HG03045 (cell line): ENCODE data around the gene STAT5A.
"Not testable (repeated sequence)": the region's sequence is repeated elsewhere in the genome, so short reads cannot be mapped to it uniquely, and the experiment has no call there.

Source experiments
- ATAC-seq: cut with Tn5 transposase; IDR thresholded peaks from one replicate; pipeline ENCODE4 v1.9.1; 2021; ENCODE audit warnings: mild to moderate bottlenecking, moderate library complexity; ENCODE audit not compliant: unreplicated experiment

Gene STAT5A

DNA sequence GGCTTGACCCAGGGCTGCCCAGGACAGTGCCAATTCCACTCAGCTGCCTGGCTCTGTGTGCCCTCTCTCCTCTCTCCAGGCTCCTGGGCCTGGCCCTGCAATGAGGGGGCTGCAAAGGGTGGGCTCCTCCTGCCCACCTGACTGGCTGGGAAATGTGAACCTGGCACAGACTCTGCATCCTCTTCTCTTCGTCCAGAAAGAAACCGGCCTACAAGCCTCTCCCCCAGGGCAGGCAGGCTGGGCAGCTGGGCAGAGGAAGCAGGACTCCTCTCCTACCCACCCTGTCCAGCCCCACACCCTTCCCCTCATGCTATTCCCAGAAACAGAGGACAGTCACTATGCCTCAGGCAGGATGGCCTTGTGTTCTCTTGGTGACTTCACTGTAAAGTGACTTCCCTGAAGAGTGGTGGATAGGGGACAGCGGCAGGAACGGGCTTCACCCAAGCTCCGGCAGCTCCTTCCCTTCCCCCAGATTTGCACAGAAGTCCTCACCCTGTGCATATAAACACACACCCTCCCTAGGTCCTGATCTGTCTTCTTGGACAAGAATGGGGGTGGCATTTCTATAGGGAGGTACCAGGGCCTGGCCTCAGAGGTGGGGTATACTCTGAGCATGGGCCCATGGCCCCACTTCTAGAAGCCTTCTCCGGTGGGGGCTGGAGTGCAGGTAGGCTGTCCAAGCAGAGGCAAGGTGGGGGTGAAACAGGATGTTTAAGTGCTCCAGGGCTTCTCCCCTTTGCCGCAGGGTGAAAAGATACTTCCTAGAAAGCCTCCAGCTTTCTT lies 4.9 kb upstream of the STAT5A start:
- no peak for ATAC-seq

DNA sequence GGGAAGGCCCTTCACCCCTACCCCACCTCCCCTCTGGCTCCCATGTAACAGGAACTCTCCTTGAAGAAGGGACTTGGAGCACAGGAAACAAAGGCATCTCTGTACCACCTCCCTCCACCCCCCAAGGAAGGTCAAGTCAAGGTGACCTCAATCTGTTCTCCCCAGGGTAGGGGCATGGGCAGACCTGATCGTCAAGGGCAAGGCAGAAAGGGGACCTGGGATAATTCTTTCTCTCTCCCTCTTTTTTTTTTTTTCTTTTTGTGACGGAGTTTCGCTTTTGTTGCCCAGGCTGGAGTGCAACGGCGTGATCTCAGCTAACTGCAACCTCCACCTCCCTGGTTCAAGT lies 4.3 kb upstream of the STAT5A start:
- ATAC-seq = no peak

DNA sequence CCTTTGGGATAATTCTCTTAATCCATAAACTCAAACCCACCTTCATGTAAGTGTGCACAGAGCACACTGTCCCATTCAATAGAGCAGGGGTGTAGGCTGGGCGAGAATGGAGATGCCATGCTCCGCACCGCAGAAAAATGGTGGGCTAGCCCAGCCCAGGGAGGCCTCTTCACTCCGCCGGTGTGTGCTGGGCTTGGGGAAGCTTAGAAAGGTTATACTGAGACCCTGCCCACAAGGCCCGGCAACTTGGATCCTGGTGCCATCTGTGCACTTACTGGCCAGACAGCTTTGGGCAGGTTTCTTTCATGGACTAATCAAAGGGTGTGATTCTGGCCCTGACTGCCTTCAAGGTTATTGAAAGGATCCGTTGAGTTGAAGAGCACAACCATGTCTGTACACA lies 3.7 kb upstream of the STAT5A start:
- no peak for ATAC-seq

DNA sequence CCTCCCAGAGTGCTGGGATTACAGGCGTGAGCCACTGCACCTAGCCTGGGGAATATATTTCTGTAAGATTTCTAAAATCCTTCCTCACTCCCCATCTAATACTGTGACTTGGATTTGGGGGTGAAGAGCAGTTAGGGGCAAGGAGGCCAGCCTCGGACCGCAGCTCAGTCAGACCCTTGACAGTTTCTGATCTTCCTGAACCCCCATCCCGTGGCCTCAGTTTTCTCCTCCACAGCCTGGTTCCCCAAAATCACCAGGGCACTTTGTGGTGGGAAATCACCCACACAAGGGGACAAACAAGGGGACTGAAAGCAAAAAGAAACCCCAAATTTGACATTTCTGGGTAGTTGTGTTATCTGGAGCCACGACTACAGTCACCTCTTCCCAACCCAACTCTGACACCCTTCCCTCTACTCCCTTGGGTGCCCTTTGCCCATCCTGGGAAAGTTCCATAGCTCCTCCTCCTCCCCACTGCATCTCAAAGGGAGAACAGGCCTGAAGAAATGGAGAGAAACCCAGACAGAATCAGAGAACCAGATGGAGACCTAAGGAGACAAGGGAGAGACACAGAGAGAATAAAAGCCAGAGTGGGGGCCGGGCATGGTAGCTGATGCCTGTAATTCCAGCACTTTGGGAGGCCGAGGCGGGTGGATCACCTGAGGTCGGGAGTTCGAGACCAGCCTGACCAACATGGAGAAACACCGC lies 2.8 kb upstream of the STAT5A start:
- ATAC-seq = no peak

DNA sequence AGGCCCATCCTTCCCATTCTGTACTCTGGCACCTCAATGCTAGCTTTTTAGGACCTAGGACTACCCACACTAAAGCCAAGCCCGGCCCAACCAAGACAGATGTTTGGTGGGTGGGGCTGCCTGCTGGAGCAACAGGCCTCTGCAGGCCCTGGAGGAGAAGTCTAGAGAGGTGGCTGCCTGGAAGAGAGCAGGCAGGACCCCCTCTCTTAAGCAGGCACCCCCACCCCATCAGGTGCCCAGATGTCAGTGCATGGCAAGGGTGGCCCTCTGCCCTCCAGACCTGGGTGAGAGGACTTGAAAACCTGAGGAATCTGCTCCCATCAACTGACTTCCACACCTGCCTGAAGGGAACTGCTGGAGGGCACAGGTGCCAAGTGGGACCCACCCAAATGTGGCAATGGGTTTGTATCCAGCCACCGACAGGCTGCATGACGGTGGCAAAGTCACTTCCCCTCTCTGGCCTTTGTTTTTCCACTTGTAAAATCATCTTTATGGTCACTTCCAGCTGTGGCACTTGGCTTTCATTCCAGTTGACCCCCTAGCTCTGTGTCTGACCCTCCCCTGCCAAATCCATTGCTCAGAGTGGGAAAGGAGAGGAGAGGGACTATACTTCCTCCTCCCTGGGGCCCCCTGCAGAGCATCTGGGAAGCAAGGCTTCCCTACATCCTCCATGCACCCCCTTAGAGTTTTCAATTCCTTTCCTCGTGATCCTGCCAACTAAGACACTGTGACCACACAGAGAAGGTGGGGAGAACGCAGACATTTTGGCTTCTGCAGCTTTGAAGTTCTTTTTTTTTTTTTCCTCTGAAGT lies 1.7 kb upstream of the STAT5A start:
- no peak for ATAC-seq

DNA sequence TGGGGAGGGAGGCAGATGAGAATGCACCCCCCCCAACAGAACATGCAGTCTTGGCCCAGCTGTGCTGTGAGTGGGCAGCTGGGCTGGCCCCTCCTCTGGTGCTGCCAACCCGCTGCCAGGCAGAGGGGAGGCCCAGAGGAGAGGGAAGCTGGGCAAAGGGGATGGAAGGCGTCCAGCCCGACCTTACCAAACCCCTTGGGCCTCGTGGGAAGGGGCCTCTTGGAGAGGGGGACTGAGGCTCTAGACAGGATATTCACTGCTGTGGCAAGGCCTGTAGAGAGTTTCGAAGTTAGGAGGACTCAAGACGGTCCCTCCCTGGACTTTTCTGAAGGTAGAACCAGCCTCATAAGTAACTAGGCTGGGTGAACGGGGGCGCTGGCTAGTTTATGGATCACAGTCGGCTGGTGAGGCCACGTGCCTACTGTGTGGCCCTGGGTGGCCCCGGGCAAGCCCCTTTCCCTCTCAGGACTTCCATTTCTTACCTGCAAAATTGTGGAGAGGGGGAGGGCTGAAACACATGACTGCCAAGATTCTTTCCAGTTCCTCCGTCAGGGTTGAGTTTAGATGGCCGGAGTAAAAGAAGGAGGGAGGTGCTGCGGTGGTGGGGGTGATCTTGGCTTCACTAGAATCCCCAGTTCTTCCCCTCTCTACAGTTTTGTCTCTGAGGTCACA lies 857 bp upstream of the STAT5A start:
- ATAC-seq = peak; percentile 19

DNA sequence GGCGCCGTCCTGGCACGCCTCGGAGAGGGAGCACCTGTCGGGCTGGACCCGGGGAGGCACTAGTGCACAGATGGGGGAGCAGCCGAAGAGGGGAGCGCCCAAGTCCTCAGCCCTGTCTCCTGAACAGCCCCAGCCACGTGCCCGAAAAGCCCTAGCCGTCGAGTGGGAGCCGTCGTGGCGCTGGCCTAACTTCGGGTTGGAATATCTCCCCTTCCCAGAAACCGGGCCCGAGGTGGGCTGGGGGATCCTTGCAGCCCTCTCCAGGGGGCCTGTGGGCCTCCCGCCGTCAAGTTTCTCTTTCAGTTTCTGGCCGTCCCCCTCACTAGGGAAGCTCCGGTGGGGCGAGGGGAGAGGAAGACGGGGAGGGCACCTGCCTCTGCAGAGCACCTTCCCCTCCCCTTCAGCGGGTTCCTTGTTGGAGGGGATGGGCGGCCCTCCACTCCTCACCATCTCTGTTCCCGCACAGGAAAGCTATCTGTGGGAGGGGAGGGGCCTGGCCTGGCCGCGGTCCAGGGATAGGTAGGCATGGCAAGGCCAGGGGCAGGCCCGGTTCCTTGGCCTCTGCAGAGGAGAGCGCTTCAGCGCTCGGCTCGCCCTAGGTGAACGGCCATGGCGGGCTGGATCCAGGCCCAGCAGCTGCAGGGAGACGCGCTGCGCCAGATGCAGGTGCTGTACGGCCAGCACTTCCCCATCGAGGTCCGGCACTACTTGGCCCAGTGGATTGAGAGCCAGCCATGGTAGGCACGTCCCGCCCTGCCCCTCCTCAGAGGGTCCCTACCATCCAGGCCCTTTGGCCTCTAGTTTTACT lies 709 bp downstream of the STAT5A start:
- peak; percentile 4 for ATAC-seq

DNA sequence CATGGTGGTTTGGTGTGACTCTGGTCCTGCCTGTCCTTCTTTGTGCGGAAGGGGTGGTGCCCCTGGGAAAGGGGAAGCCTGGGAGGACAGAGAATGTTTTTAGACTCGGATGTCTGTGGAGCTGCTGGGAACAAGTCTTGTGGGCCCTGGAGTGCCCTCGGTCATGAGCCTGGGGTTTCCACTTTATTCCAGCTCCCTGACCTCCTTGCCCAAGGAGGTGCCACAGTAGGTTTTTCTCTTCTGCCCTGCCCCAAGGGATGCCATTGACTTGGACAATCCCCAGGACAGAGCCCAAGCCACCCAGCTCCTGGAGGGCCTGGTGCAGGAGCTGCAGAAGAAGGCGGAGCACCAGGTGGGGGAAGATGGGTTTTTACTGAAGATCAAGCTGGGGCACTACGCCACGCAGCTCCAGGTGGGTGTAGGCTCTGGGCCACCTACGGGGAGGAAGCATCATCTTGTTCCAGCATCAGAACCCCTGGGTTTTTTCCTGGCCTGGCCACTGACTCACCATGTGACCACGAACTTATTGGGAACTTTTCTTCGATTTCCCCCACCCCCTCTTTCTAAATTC lies 1.4 kb downstream of the STAT5A start:
- no peak for ATAC-seq

DNA sequence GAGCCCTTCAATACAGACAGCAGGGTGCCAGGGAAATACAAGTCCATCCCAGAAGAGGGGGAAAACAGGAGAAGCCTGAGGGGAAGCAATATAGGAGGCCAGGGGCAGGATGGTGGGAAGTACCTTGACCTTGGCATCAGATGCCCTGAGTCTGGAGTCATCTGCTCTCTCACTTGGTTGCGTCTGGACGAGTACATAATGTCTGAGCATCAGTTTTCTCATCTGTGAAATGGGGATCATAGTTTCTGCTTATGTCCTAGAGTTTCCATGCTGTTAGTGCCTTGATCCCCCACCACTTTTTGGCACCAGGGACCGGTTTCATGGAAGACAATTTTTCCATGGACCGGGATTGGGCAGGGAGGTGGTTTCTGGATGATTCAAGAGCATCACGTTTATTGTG lies 2.3 kb downstream of the STAT5A start:
- ATAC-seq = no peak

DNA sequence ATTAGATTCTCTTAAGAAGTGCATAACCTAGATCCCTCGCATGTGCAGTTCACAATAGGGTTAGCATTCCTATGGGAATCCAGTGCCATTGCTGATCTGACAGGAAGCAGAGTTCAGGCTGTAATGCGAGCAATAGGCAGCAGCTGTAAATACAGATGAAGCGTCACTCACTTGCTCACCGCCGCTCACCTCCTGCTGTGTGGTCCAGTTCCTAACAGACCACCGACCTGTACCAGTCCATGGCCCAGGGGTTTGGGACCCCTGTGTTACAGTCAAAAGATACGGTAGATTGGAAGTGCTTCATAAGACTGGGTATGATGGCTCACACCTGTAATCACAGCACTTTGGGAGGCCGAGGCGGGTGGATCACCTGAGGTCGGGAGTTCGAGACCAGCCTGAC lies 2.8 kb downstream of the STAT5A start:
- ATAC-seq = no peak

DNA sequence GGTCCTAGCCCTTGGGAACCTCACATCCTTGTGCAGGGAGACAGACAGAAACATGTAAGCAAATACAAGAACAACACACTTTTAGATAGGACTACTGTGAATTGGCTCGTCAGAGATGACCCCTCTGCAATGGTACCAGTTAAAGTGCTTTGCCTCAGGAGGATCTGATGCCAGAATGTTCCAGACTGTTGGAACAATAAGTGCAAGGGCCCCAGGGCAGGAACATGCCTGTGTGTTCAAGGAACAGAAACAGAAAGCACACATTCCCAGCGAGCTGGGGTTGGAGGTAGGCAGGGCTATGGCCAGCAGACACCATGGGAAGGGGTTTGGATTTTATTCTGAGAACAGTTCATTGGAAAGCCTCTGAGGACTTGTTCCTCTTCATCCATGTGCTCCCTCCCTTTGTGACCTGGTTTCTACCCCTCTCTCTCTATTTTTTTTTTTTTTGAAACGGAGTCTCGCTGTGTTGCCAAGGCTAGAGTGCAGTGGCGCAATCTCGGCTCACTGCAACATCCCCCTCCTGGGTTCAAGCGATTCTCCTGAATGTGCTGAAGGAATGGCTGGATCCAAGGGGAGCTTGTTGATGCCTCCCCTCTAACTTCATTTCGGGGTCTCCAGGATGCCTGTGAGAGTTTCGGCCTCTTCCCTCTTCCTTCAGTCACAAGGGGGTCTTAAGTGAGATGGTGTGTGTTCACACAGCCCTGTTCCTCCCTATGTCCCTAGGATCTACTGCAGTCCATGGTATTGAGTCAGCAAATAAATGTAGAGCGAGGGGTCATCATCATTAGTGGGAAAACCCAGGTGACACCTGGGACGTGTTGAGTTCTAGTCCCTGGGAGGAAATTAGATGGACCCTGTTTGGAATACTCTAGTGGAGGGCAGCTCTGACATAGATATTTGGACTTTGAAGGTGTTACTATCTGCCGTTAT lies 6.4 kb downstream of the STAT5A start:
- no peak for ATAC-seq

DNA sequence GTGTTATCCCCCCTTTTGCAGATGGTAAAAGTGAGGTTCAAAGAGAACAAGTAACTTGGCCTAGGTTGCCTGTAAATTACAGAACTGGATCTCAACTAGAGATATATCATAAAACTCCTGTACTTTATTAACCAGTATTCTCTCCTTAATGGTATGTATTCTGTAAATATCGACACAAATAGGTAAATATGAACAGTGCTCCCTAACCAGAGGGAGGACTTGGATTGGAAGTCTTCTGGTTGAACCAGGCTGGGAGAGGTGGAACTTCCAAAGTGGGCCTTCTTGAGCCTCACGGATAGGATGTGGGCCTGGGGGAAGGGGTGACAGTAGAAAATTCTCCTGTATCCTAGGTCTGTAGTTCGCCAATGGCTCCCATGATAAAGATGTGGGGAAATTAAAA lies 7.7 kb downstream of the STAT5A start:
- ATAC-seq = no peak

DNA sequence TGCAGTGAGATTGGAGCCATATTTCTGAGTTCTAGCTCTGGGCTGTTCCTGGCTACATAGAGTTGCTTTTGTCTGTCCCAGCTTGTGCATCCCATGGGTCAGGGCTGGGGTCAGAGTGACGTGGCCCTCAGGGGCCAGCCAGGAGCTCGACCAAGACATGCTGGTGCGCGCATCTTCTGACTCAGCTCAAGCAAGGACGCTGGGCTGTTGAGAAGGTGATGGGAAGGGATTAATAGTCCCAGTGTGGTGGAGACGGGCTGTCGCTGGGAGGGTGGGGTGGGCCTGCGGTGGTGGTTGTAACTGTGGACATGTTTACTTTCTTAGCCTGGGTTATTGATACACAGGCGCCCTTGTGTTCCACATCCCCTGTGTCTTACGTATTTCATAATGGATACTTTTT lies 9.5 kb downstream of the STAT5A start:
- ATAC-seq = not testable (repeated sequence)

DNA sequence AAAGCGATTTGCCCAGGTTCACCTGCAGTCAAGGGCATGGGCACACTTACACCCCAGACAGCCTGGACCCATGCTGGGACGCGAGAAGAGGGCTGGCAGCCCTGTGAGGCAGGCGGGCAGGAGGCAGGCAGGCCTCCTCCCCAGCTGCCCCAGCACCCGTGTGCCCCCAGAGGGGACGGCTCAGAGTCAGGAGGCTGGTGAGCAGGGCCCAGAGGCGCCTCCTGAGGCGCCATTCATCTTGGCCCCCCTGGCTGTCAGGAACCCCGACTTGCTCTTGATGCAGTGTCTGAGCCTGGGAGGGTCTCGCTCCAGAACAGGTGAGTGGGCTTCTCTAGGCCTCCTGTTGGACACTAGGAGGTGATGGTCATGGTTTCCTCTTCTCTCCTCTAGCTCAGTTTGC lies 11.1 kb downstream of the STAT5A start:
- not testable (repeated sequence) for ATAC-seq

DNA sequence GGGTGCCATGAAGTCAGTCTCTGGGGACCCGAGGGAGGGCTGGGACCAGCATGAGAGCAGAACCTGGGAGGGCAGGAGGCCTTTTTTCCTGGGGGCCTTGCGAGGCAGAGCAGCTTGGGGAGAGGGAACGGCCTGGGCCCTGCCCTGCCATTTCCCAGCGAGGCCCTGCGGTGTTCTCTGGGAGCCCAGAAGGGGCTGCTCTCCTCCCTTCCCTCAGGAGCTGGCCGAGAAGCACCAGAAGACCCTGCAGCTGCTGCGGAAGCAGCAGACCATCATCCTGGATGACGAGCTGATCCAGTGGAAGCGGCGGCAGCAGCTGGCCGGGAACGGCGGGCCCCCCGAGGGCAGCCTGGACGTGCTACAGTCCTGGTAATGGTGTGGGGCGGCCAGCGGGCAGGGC lies 11.6 kb downstream of the STAT5A start:
- ATAC-seq = not testable (repeated sequence)

DNA sequence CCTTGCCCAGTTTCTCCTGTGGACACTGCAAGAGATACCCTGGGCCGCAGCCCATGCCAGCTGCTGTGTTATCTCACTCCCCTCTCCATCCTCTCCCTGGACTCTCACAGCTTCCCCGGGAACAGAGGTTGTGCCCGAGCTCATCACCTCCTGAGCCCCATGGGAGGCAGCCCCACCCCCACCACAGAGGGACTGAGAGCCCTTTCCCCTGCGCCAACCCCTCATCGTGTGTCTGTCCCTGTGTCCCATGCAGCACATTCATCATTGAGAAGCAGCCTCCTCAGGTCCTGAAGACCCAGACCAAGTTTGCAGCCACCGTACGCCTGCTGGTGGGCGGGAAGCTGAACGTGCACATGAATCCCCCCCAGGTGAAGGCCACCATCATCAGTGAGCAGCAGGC lies 12.7 kb downstream of the STAT5A start:
- no peak for ATAC-seq

DNA sequence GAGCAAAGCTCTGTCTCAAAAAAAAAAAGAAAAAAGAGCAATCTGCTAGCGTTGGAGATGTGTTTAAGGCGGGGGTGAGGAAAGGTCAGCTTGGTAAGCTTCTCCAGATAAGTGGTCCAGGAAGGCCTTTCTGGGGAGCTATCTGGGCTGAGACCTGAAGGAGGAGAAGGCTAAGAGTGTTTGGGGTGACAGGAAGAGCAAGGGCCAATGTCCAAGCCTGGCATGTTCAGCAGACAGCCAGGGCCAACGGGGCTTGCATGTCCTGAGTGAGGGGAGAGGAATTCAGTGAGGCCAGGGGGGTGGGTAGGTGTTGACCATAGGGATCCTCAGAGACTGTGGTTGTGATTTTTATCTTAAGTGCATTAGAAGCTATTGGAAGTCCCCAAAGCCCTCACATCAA lies 15.4 kb downstream of the STAT5A start:
- no peak for ATAC-seq

DNA sequence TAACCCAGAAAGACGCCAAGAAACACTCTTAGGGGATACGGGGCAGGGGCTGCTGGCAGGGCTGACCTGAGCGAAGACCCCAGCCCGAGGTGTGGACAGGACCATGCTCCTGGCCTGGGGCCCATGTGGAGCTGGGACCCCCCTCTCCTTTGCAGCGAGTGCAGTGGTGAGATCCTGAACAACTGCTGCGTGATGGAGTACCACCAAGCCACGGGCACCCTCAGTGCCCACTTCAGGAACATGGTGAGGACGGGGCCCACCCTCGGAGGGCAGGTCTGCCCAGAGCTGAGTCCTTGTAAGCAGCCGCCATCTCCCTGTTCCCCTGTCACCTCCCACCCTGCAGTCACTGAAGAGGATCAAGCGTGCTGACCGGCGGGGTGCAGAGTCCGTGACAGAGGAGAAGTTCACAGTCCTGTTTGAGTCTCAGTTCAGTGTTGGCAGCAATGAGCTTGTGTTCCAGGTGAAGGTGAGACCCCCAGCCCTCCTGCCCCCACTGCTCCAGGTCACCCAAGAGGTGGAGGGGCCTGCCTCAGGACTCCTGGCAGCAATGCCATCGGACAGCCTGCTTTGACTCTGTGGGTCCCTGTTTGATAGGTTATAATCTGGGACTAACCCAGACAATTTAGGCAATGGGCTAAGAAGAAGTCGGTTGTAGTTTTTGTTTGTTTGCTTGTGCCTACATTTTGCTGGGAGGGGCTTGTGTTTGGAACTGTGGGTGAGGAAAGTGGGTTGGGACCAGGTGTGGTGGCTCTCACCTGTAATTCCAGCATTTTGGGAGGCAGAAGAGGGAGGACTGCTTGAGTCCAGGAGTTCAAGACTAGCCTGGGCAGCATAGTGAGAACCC lies 16.1 kb downstream of the STAT5A start:
- ATAC-seq = no peak
